Neuronal stem cell (in vitro differentiated cells): Measurements from ENCODE around the gene ACTL7A.

ENCODE experiments used
- DNase-seq: peaks from one replicate; pipeline ENCODE4 v3.0.0-alpha.2; 2013; ENCODE audit warnings: low spot score
- H2AFZ ChIP-seq: one replicate; pipeline ENCODE4 v1.6.1; 2013; ENCODE audit warnings: mild to moderate bottlenecking, low read length, inconsistent platforms
- H2AK5ac ChIP-seq: 2 replicates; pipeline ENCODE4 v1.6.1; 2013; ENCODE audit warnings: low read depth, mild to moderate bottlenecking, inconsistent platforms, low read length, moderate library complexity, mixed read lengths
- H2BK120ac ChIP-seq: 2 replicates; pipeline ENCODE4 v1.6.1; 2013; ENCODE audit warnings: low read depth, mild to moderate bottlenecking, inconsistent platforms, low read length, moderate library complexity, mixed read lengths
- H2BK12ac ChIP-seq: one replicate; pipeline ENCODE4 v1.6.1; 2013; ENCODE audit warnings: low read length, inconsistent platforms
- H2BK15ac ChIP-seq: 2 replicates; pipeline ENCODE4 v1.6.1; 2013; ENCODE audit warnings: mild to moderate bottlenecking, low read length, inconsistent platforms, mixed read lengths
- H2BK5ac ChIP-seq: one replicate; pipeline ENCODE4 v1.6.1; 2013; ENCODE audit warnings: inconsistent platforms, mild to moderate bottlenecking, low read length, moderate library complexity
- H3K14ac ChIP-seq: one replicate; pipeline ENCODE4 v1.6.1; 2013; ENCODE audit warnings: low read length, inconsistent platforms
- H3K18ac ChIP-seq: 2 replicates; pipeline ENCODE4 v1.6.1; 2013; ENCODE audit warnings: low read length, inconsistent platforms
- H3K23ac ChIP-seq: 2 replicates; pipeline ENCODE4 v1.6.1; 2013; ENCODE audit warnings: low read depth, mild to moderate bottlenecking, mixed read lengths, low read length, inconsistent platforms; ENCODE audit not compliant: poor library complexity
- H3K27ac ChIP-seq: replicated peaks from 3 replicates; pipeline ENCODE4 v1.5.1; 2013; ENCODE audit warnings: low read length, inconsistent platforms
- H3K27me3 ChIP-seq, 3 experiments: 2 replicates each; pipeline ENCODE4 v1.6.1; 2013; ENCODE audit warnings: low read length in 3 of 3, mild to moderate bottlenecking in 2 of 3, inconsistent platforms in 1 of 3, low read depth in 1 of 3, mixed read lengths in 1 of 3, moderate library complexity in 1 of 3; ENCODE audit not compliant: control insufficient read depth in 3 of 3, insufficient read depth in 3 of 3
- H3K36me3 ChIP-seq, 2 donors: replicated peaks in 1 of 2; 2 replicates each; pipeline ENCODE4 v1.6.1; 2013; ENCODE audit warnings: low read length in 2 of 2; ENCODE audit not compliant: control insufficient read depth in 2 of 2, insufficient read depth in 2 of 2
- H3K4ac ChIP-seq: 2 replicates; pipeline ENCODE4 v1.6.1; 2013; ENCODE audit warnings: inconsistent platforms, mild to moderate bottlenecking, low read length, moderate library complexity
- H3K4me1 ChIP-seq, 2 donors: 1 replicate in 1 of 2; 2 replicates in 1 of 2; pipeline ENCODE4 v1.6.1; 2013; ENCODE audit warnings: low read length in 2 of 2, low read depth in 1 of 2; ENCODE audit not compliant: control insufficient read depth in 2 of 2, insufficient read depth in 1 of 2
- H3K4me2 ChIP-seq: one replicate; pipeline ENCODE4 v1.6.1; 2013; ENCODE audit warnings: mild to moderate bottlenecking, low read length, inconsistent platforms; ENCODE audit not compliant: insufficient read depth, poor library complexity, severe bottlenecking
- H3K4me3 ChIP-seq, 2 donors: 2 replicates each; pipeline ENCODE4 v1.5.1; 2013; ENCODE audit warnings: low read length in 2 of 2, mild to moderate bottlenecking in 2 of 2, inconsistent platforms in 1 of 2, moderate library complexity in 1 of 2
- H3K79me1 ChIP-seq: one replicate; pipeline ENCODE4 v1.6.1; 2013; ENCODE audit warnings: low read depth, mild to moderate bottlenecking, inconsistent platforms, low read length, moderate library complexity
- H3K9ac ChIP-seq: one replicate; pipeline ENCODE4 v1.6.1; 2013; ENCODE audit warnings: mild to moderate bottlenecking, low read depth, low read length, inconsistent platforms; ENCODE audit not compliant: poor library complexity
- H3K9me3 ChIP-seq, 2 donors: replicated peaks in 1 of 2; 2 replicates each; pipeline versions ENCODE3 to v1.6.1; 2013; ENCODE audit warnings: low read length in 2 of 2, mild to moderate bottlenecking in 2 of 2, inconsistent platforms in 1 of 2, low read depth in 1 of 2, mixed read lengths in 1 of 2, moderate library complexity in 1 of 2; ENCODE audit not compliant: control insufficient read depth in 2 of 2, insufficient read depth in 1 of 2
- H4K8ac ChIP-seq: one replicate; pipeline ENCODE4 v1.6.1; 2013; ENCODE audit warnings: low read depth, mild to moderate bottlenecking, inconsistent platforms, low read length, moderate library complexity
- H4K91ac ChIP-seq: one replicate; pipeline ENCODE4 v1.6.1; 2013; ENCODE audit warnings: low read length, low read depth, mild to moderate bottlenecking, inconsistent platforms; ENCODE audit not compliant: poor library complexity
- WGBS, 2 donors: extraction: QIAGEN DNeasy Blood & Tissue Kit; methylation state at CpG; one replicate each; pipeline ENCODE4 v1.1.7; 2013; ENCODE audit warnings: missing lambda C conversion rate in 2 of 2, mixed read lengths in 1 of 2; ENCODE audit not compliant: insufficient read length in 2 of 2, insufficient replicate concordance in 1 of 2; ENCODE audit errors: extremely low coverage in 2 of 2; 5-methylcytosine and 5-hydroxymethylcytosine counted together

Gene ACTL7A

DNA sequence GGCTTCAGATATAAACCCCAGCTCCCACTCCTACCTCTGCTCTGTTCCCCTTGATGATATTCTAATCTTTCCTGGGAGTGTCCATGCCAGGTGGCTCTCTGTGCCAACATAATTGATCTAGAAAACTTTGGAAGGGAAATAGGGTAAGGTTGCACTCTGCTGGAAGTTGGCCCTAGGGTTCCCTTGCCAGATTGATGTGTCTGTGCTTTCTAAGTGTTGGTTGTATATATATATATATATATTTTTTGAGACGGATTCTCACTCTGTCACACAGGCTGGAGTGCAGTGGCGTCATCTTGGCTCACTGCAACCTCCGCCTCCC, 29.9 kb upstream of the ACTL7A start:
- H3K4me2 ChIP-seq: no peak overlapping the region
- no peak overlapping the region for H2AFZ ChIP-seq
- H2BK15ac ChIP-seq: no peak overlapping the region
- H3K23ac ChIP-seq: no peak overlapping the region
- no peak overlapping the region for H3K14ac ChIP-seq
- no peaks in the 10 kb centered on the region for H3K27me3 ChIP-seq
- H3K9me3 ChIP-seq: no peaks in the 10 kb centered on the region
- no peak overlapping the region for H3K9ac ChIP-seq
- no peak overlapping the region for H2BK5ac ChIP-seq
- H4K8ac ChIP-seq: no peak overlapping the region
- no peak overlapping the region for H3K4me3 ChIP-seq
- DNase-seq: no peak
- H2BK120ac ChIP-seq: no peak overlapping the region
- H2AK5ac ChIP-seq: no peak overlapping the region
- H4K91ac ChIP-seq: no peak overlapping the region
- H3K4ac ChIP-seq: no peak overlapping the region
- WGBS, 2 donors: no CpG with 5 or more reads among the region's 3 CpGs
- H3K18ac ChIP-seq: no peak overlapping the region
- no peak overlapping the region for H3K27ac ChIP-seq
- H3K4me1 ChIP-seq: peaks cover 0 to 1% of the 10 kb centered on the region in 2 donors
- H3K79me1 ChIP-seq: no peaks in the 10 kb centered on the region
- no peaks in the 10 kb centered on the region for H3K36me3 ChIP-seq
- H2BK12ac ChIP-seq: no peak overlapping the region

DNA sequence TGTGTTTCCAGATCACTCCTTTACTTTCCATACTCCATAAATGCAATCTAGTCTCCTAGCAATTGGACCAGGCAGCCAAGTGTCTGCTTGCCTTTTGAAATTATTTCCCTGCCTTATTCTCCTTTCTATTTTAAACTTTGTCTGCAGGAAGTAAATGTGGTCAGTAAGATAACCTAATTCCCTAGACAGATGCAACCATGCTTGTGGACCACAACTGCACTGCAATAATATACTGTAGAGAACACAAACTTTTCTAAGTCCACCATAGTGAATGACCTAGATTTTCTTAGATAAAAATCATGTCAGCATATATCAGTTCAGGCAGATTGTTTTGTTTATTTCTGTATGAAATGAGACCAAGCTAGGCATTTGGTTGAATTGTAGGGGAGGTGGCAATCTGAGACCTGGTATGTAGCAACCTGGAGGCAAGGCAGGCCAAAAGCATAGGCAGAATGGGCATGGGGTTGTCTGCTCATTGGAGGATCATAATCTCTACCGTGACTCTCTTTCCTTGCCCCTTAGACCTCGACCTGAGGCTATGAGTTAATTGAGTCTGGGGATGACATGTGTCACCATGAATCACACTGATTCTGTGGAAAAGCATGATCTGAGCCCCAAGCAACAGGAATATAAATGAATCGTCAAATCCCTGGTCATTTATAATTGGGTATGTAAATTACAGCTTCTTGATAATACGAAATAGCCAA, 27.0 kb upstream of the ACTL7A start:
- no peak overlapping the region for H3K18ac ChIP-seq
- no peaks in the 10 kb centered on the region for H3K36me3 ChIP-seq
- H3K27me3 ChIP-seq: no peaks in the 10 kb centered on the region
- H3K14ac ChIP-seq: no peak overlapping the region
- H3K9ac ChIP-seq: no peak overlapping the region
- no peaks in the 10 kb centered on the region for H3K79me1 ChIP-seq
- H3K4me1 ChIP-seq: peaks cover 0 to 1% of the 10 kb centered on the region in 2 donors
- no peak overlapping the region for H2BK5ac ChIP-seq
- no peak for DNase-seq
- no peak overlapping the region for H3K27ac ChIP-seq
- H4K8ac ChIP-seq: no peak overlapping the region
- H3K9me3 ChIP-seq: no peaks in the 10 kb centered on the region
- no peak overlapping the region for H3K4me2 ChIP-seq
- H2BK12ac ChIP-seq: no peak overlapping the region
- H4K91ac ChIP-seq: no peak overlapping the region
- H2BK120ac ChIP-seq: no peak overlapping the region
- no peak overlapping the region for H2BK15ac ChIP-seq
- H3K4ac ChIP-seq: no peak overlapping the region
- H2AFZ ChIP-seq: no peak overlapping the region
- H3K4me3 ChIP-seq: no peak overlapping the region
- WGBS, 2 donors: no CpG with 5 or more reads among the region's 4 CpGs
- no peak overlapping the region for H2AK5ac ChIP-seq
- H3K23ac ChIP-seq: no peak overlapping the region

DNA sequence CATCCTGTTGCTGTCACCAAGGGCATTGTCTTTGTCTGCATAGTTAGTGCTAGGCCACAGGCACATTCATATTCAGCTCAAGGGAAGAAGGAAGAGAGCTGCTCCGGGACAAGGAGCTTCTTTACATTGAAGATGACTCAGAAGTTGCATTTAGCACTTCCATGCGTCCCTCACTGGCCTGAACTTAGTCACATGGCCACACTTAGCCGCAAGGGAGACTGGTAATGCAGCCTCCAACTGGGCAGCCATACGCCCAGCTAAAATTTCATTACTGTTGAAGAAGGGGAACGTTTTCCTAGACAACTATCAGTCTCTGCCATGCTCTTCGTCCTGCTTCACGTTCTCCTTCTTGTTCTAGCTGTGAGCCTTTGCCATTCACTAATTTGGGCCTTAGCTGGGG, 26.2 kb upstream of the ACTL7A start:
- H3K36me3 ChIP-seq: no peaks in the 10 kb centered on the region
- no peak overlapping the region for H2BK15ac ChIP-seq
- no peak overlapping the region for H3K18ac ChIP-seq
- no peak overlapping the region for H2BK120ac ChIP-seq
- H3K9ac ChIP-seq: no peak overlapping the region
- DNase-seq: no peak
- H3K9me3 ChIP-seq: no peaks in the 10 kb centered on the region
- H3K4me3 ChIP-seq: no peak overlapping the region
- H3K27ac ChIP-seq: no peak overlapping the region
- peak overlapping the region; percentile 52 for H2AFZ ChIP-seq
- H3K4me2 ChIP-seq: no peak overlapping the region
- H3K79me1 ChIP-seq: no peaks in the 10 kb centered on the region
- H2BK12ac ChIP-seq: no peak overlapping the region
- H3K27me3 ChIP-seq: no peaks in the 10 kb centered on the region
- H3K23ac ChIP-seq: no peak overlapping the region
- H3K4me1 ChIP-seq: peaks cover 0 to 1% of the 10 kb centered on the region in 2 donors
- no peak overlapping the region for H2BK5ac ChIP-seq
- H2AK5ac ChIP-seq: no peak overlapping the region
- H3K14ac ChIP-seq: no peak overlapping the region
- no peak overlapping the region for H4K8ac ChIP-seq
- H4K91ac ChIP-seq: no peak overlapping the region
- no peak overlapping the region for H3K4ac ChIP-seq
- WGBS, 2 donors: no CpG with 5 or more reads among the region's 7 CpGs

DNA sequence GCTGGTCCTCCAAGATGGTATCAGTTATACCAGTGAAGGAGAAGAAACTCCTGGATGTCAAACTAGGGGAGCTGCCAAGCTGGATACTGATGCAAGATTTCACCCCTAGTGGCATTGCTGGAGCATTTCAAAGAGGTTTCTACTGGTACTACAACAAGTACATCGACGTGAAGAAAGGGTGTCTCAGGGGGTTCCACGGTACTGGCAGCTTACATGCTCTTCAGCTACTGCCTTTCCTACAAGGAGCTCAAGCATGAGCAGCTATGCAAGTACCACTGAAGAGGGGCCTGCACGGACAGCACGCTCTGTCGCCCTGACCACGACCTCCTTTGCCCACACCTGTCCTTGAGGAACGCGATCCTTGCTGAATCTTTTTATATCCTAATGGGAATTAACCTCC, 25.7 kb upstream of the ACTL7A start:
- Histone ChIP-seq H3K23ac (no peak overlapping the region), H3K14ac (no peak overlapping the region), H3K4ac (no peak overlapping the region), H3K9me3 (no peaks in the 10 kb centered on the region), H4K8ac (no peak overlapping the region), H3K27me3 (no peaks in the 10 kb centered on the region), H3K27ac (no peak overlapping the region), H3K9ac (no peak overlapping the region), H3K4me3 (no peak overlapping the region), H2BK5ac (no peak overlapping the region), H2BK12ac (no peak overlapping the region), H2BK15ac (no peak overlapping the region), H2BK120ac (no peak overlapping the region), H2AFZ (peak overlapping the region; percentile 52), H3K4me2 (no peak overlapping the region), H3K36me3 (no peaks in the 10 kb centered on the region), H3K4me1 (peaks cover 0 to 1% of the 10 kb centered on the region in 2 donors), H4K91ac (no peak overlapping the region), H3K18ac (no peak overlapping the region), H2AK5ac (no peak overlapping the region), H3K79me1 (no peaks in the 10 kb centered on the region)
- WGBS, 2 donors: no CpG with 5 or more reads among the region's 9 CpGs
- DNase-seq: no peak
